Activated T-helper 17 cell treated with anti-CD3 and anti-CD28 coated beads, Interleukin-2, amount 50 U/mL, for 72 hours (primary cell): ENCODE data around the gene XXYLT1. TPM values are rescaled to one million over a fixed set of nuclear protein-coding genes. Genes with fewer than 3 reads are reported as not detected.

Experiments
- ATAC-seq: fragments of 150-1000 bp; cut with Tn5 transposase; replicated peaks from 2 replicates; pipeline ENCODE4 v1.10.0; 2021; ENCODE audit warnings: mild to moderate bottlenecking, moderate library complexity
- H3K27ac Mint-ChIP-seq: one replicate; pipeline ENCODE4 v1.8.0; 2022; ENCODE audit warnings: mixed read lengths
- H3K27me3 Mint-ChIP-seq: one replicate; pipeline ENCODE4 v1.8.0; 2022; ENCODE audit warnings: mixed read lengths
- H3K36me3 Mint-ChIP-seq: one replicate; pipeline ENCODE4 v1.8.0; 2022; ENCODE audit warnings: low read depth, mild to moderate bottlenecking, mixed read lengths
- H3K4me1 Mint-ChIP-seq: one replicate; pipeline ENCODE4 v1.8.0; 2022; ENCODE audit warnings: mixed read lengths
- H3K4me3 Mint-ChIP-seq: one replicate; pipeline ENCODE4 v1.8.0; 2022; ENCODE audit warnings: mild to moderate bottlenecking, mixed read lengths
- H3K9me3 Mint-ChIP-seq: one replicate; pipeline ENCODE4 v1.8.0; 2022; ENCODE audit warnings: mixed read lengths
- total RNA-seq, 2 donors: library from RNA; stranded (reverse); gene quantifications; one replicate each; pipeline ENCODE4 v1.2.3, GENCODE V29; 2022

XXYLT1 gene
- total RNA-seq, 2 donors from 2014 or later: 7.0 to 7.4 TPM

DNA sequence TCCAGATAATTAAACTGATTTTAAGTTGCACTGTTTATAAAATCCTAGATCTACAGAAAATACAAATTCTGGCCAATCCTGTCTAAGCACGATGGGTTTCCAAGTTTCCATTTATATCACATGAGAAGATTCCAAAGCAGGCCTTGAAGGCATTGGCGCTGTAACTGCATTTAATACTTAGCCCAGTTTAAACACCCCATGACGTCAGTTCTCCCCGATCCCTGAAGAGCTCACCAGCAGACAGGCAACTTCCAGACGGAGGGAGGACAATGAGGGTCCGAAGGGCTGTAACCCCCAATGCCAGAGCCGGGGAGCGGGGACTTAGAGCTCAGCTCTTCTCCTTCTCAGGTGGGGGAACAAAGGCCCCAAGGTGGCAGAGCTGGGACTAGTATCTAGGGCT lies 117.3 kb downstream of the XXYLT1 start:
- peaks cover 13% of the 10 kb centered on the region for H3K4me1 Mint-ChIP-seq
- H3K4me3 Mint-ChIP-seq: no peak overlapping the region
- no peak for ATAC-seq
- no peaks in the 10 kb centered on the region for H3K27me3 Mint-ChIP-seq
- no peaks in the 10 kb centered on the region for H3K9me3 Mint-ChIP-seq
- peak overlapping the region; percentile 17 for H3K27ac Mint-ChIP-seq
- peaks cover 8% of the 10 kb centered on the region for H3K36me3 Mint-ChIP-seq

DNA sequence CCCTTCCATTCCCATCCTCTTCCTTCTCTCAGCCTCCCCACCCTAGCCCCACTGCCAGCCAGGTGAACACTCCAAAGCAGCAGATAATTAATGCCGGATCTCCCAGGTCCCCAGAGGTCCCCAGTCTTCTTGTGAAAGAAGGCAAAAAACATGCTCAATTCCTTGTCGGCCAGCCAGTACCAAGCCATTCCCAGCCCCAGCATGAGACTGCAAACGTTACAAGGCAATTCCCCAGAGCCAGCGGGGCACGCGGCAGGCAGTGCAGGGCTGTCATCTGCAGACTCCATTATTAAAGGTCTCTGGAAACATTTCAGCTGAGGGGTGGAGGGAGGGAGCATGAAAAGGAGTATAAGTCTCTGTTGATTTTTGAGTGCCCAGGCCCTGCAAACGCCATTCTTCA lies 117.8 kb downstream of the XXYLT1 start:
- H3K4me3 Mint-ChIP-seq: no peak overlapping the region
- H3K4me1 Mint-ChIP-seq: peaks cover 13% of the 10 kb centered on the region
- peaks cover 8% of the 10 kb centered on the region for H3K36me3 Mint-ChIP-seq
- H3K9me3 Mint-ChIP-seq: no peaks in the 10 kb centered on the region
- no peaks in the 10 kb centered on the region for H3K27me3 Mint-ChIP-seq
- ATAC-seq: no peak
- no peak overlapping the region for H3K27ac Mint-ChIP-seq

GRCh38 chr3:195151866-195152541 lies 119.0 kb downstream of the XXYLT1 start:
- H3K4me1 Mint-ChIP-seq: peaks cover 20% of the 10 kb centered on the region
- no peaks in the 10 kb centered on the region for H3K9me3 Mint-ChIP-seq
- peaks cover 8% of the 10 kb centered on the region for H3K36me3 Mint-ChIP-seq
- no peaks in the 10 kb centered on the region for H3K27me3 Mint-ChIP-seq
- ATAC-seq: no peak
- no peak overlapping the region for H3K4me3 Mint-ChIP-seq
- H3K27ac Mint-ChIP-seq: no peak overlapping the region

GRCh38 chr3:195151402-195151801 lies 119.6 kb downstream of the XXYLT1 start:
- ATAC-seq: no peak

DNA sequence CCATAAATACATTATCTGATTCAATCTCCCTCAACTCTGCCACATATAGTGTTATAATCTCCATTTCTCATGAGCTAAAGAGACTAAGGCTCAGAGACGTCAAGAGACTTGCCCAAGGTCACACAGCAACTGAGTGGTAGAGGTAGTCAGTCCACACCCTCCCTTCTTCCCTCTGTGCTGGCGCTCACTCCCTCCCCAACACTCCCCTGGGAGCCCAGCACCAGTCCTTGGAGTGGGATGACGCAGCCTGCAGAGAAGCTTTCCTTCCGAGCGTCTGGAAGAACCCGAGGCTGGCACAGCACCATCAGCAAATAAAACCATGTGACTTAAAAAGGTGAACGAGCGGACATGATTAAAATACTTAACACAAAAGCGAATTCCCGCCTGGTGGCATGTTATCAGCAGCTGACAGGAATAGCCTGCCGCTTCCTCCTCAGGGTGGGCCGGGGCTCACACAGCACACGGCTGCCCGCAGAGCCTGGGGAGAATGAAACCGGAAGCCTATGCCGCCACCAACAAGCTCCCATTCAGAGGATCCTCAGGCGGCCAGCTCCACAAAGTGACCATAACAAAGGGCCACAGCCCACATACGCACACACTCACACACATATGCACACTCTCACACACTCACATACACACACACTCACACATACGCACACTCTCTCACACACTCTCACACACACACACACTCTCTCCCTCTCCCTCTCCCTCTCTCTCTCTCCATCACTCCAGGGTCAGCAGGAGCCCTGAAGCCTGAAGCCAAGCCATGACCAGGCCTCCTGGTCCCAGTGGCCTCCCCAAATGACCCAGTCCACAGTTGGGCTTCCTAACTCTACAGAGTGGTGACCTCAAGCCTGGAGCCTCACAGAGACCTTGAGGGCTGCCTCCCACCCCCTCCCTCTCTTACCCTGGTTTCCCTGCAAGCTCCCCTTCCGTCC lies 120.5 kb downstream of the XXYLT1 start:
- Mint-ChIP-seq H3K9me3 (no peaks in the 10 kb centered on the region), H3K27ac (peak overlapping the region; percentile 87), H3K4me3 (peak overlapping the region; percentile 87), H3K4me1 (peaks cover 20% of the 10 kb centered on the region), H3K27me3 (no peaks in the 10 kb centered on the region), H3K36me3 (no peaks in the 10 kb centered on the region)
- ATAC-seq: peak; percentile 54

More at GRCh38 chr3:195151402-195151801, 119.6 kb downstream of the XXYLT1 start:
- Mint-ChIP-seq H3K27me3 (no peaks in the 10 kb centered on the region), H3K9me3 (no peaks in the 10 kb centered on the region), H3K4me1 (peaks cover 20% of the 10 kb centered on the region), H3K4me3 (peak overlapping the region; percentile 87), H3K27ac (no peak overlapping the region), H3K36me3 (peaks cover 8% of the 10 kb centered on the region)

DNA sequence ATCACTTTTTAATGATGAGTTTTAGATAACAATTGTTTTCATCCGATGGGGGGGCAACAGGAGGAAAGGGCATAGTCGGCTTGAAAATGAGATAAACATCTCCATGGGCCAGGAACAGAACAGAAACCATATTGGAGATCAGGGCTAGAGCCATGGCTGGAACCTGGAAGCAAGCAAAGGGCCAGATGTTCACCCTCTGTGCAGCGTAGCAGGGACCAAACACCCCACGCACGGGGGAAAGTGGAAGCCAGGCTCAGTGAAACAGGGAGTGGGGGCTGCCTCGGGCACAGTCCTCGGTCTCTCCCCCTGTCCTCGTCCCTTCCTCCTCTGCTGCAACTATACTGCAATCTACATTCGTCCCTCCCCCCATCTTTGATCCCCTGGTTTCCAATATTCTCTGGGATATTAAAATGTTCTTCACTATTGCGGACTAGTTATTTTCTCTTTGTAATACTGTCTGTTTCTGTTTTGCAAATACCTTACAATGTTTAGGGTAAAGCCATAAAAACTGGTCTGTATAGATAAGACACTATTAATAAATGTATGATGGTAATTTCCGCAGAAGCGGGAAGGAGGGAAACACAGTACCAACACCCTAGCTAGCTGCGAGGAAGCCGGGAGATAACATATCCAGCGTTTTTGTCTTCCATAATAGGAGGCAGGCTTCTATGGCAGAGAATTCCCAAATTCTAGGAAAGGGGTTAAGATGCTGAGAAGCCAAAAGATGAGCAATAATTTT lies 121.5 kb downstream of the XXYLT1 start:
- peak overlapping the region; percentile 87 for H3K4me3 Mint-ChIP-seq
- H3K9me3 Mint-ChIP-seq: no peaks in the 10 kb centered on the region

GRCh38 chr3:195148549-195148948 lies 122.4 kb downstream of the XXYLT1 start:
- no peak for ATAC-seq
- no peaks in the 10 kb centered on the region for H3K36me3 Mint-ChIP-seq
- H3K27ac Mint-ChIP-seq: peak overlapping the region; percentile 90
- no peaks in the 10 kb centered on the region for H3K9me3 Mint-ChIP-seq
- peaks cover 16% of the 10 kb centered on the region for H3K4me1 Mint-ChIP-seq
- H3K27me3 Mint-ChIP-seq: no peaks in the 10 kb centered on the region
- H3K4me3 Mint-ChIP-seq: peak overlapping the region; percentile 87

More for the DNA sequence above, 121.5 kb downstream of the XXYLT1 start:
- H3K27ac Mint-ChIP-seq: no peak overlapping the region
- peaks cover 16% of the 10 kb centered on the region for H3K4me1 Mint-ChIP-seq
- ATAC-seq: no peak
- H3K27me3 Mint-ChIP-seq: no peaks in the 10 kb centered on the region
- no peaks in the 10 kb centered on the region for H3K36me3 Mint-ChIP-seq

DNA sequence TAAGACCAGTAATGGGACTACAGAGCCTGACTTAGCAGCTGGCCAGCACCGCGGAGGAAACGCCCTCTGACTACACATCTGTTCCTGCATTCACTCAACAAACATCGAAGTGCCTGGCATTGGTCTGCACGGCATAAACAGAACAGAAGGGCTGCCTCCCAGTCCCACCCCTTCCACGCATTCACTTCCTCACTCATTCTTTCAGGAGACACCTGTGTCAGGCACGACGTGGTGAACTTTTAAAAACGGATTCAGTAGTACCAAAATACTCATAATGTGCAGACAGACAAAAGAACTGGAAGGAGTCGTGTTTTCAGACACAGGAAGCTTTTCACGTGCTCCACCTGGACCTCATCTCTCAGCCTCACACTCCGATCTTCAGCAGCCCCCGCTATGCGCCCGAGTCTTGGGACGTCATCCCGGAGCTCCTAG lies 123.3 kb downstream of the XXYLT1 start:
- H3K9me3 Mint-ChIP-seq: no peaks in the 10 kb centered on the region
- H3K4me3 Mint-ChIP-seq: peak overlapping the region; percentile 87
- no peaks in the 10 kb centered on the region for H3K36me3 Mint-ChIP-seq
- ATAC-seq: peak; percentile 91
- no peaks in the 10 kb centered on the region for H3K27me3 Mint-ChIP-seq
- peak overlapping the region; percentile 90 for H3K27ac Mint-ChIP-seq
- H3K4me1 Mint-ChIP-seq: peaks cover 16% of the 10 kb centered on the region

GRCh38 chr3:195146131-195146530 lies 124.8 kb downstream of the XXYLT1 start:
- no peaks in the 10 kb centered on the region for H3K36me3 Mint-ChIP-seq
- H3K27me3 Mint-ChIP-seq: no peaks in the 10 kb centered on the region
- H3K27ac Mint-ChIP-seq: no peak overlapping the region
- H3K4me1 Mint-ChIP-seq: peaks cover 16% of the 10 kb centered on the region
- ATAC-seq: no peak
- H3K9me3 Mint-ChIP-seq: peaks cover 2% of the 10 kb centered on the region
- H3K4me3 Mint-ChIP-seq: no peak overlapping the region

DNA sequence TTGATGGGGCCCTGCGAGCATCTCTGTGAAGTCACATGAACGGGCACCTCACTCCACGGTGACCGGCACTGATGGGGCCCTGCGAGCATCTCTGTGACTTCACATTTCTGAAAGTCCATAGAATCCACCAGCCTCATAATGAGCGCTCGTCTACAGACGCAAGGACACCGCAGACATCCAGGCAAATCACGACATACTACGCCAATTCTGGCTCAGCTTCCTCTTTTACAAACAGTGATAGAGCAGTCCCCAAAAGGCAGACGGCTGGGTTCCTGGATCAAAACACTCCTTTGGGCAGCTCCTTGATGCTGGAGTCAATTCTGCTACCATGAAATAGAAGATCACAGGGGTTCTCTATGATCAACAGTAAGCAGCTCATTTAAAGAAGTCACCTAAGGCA lies 125.4 kb downstream of the XXYLT1 start:
- Mint-ChIP-seq H3K4me3 (no peak overlapping the region), H3K4me1 (peaks cover 12% of the 10 kb centered on the region), H3K27me3 (no peaks in the 10 kb centered on the region), H3K9me3 (peaks cover 6% of the 10 kb centered on the region), H3K36me3 (no peaks in the 10 kb centered on the region), H3K27ac (no peak overlapping the region)
- no peak for ATAC-seq

DNA sequence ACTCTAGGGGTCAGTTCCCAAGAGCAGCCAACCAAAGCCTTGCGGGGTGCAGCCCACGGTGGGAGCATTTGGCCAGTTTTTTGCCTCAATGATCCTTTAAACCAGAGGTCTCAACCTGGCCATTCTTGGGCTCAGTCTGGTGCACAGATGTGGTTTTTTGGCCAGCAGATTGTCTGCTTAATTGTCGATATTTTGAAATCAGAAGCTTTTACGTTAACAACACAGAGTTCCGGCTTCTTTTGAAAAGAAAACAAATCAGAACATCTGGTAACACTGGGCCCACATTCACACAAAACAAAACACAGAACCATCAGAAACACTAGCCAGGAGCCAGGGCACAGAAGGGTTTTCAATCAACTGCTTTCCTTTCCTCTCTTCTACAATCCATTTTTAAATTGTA lies 127.7 kb downstream of the XXYLT1 start:
- H3K4me1 Mint-ChIP-seq: peaks cover 7% of the 10 kb centered on the region
- H3K9me3 Mint-ChIP-seq: peaks cover 11% of the 10 kb centered on the region
- no peaks in the 10 kb centered on the region for H3K27me3 Mint-ChIP-seq
- no peak for ATAC-seq
- H3K27ac Mint-ChIP-seq: no peak overlapping the region
- no peaks in the 10 kb centered on the region for H3K36me3 Mint-ChIP-seq
- H3K4me3 Mint-ChIP-seq: no peak overlapping the region

DNA sequence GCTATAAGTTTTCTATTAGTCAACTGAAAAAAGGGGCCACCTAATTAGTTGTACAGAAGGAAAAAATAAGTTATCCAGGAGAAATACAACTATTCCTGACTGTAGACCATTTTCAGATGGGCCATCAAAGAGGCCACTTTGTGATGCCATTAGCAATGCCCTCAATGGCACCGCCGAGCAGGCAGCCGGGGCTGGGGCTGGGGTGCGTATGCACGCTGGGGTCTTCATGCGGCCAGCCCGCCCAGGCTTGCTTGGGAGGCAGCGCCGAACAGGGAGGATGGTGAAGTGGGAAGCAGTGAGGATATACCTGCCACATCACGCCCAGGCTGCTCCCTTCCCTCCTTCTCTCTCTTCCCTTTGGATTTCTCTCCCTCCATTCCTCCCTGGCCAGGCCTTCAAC lies 128.4 kb downstream of the XXYLT1 start:
- no peak overlapping the region for H3K4me3 Mint-ChIP-seq
- H3K27ac Mint-ChIP-seq: peak overlapping the region; percentile 4
- peaks cover 1% of the 10 kb centered on the region for H3K4me1 Mint-ChIP-seq
- H3K27me3 Mint-ChIP-seq: no peaks in the 10 kb centered on the region
- no peak for ATAC-seq
- peaks cover 11% of the 10 kb centered on the region for H3K9me3 Mint-ChIP-seq
- no peaks in the 10 kb centered on the region for H3K36me3 Mint-ChIP-seq

DNA sequence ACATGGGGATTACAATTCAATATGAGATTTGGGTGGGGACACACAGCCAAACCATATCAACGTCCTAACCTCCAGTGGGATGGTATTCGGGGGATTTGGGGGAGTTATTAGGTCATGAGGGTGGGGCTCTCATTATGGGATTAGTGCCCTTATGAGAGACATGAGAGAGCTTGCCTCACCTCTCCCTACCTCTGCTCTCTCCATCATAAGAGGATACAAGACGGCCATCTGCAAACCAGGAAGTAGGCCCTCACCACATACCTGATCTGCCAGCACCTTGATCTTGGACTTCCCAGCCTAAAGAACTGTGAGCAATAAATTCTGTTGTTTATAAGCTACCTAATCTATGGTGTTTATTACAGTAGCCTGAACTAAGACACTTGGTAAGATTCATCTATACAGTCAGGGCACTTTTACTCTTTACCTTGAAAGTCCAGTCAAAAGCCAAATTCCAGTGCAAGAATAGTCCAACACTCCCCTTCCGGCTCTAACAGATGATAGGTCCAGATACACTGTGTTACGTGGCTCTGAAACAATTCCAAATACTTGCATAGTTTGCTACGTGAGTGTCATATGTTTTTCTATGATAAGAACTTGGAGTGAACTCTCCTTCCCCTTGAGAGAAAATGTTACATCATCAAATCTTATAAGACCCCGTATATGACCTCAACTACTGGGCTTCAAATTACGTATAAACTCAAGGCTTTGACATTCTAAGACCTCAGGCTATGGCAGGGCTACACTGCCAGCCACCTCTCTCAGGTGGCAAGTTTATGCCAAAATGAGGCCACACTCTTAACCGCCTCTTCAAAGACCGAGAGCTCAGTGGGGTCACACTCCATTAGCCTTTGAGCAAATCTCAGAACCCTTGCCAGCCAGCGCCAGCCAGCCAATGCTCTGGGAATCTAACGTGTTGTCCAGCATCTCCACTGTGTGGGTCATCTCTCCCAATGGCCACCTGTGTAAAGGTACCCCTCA lies 129.9 kb downstream of the XXYLT1 start:
- no peaks in the 10 kb centered on the region for H3K36me3 Mint-ChIP-seq
- H3K4me3 Mint-ChIP-seq: no peak overlapping the region
- ATAC-seq: no peak
- no peak overlapping the region for H3K27ac Mint-ChIP-seq
- no peaks in the 10 kb centered on the region for H3K4me1 Mint-ChIP-seq
- H3K9me3 Mint-ChIP-seq: peaks cover 11% of the 10 kb centered on the region
- H3K27me3 Mint-ChIP-seq: no peaks in the 10 kb centered on the region
